Endodermal cell (in vitro differentiated cells): ENCODE data around the gene ACVR1B. TPM values are rescaled to one million over a fixed set of nuclear protein-coding genes. Genes with fewer than 3 reads are reported as not detected.
A peak's percentile ranks its signal among the peaks of the same experiment; 100 is the strongest.

Source experiments
- DNase-seq: peaks from one replicate; pipeline ENCODE4 v3.0.0-alpha.2; 2017
- H3K27ac ChIP-seq: 2 replicates; pipeline ENCODE4 v1.5.1; 2013; ENCODE audit warnings: mild to moderate bottlenecking, low read depth, low read length, moderate library complexity
- H3K27me3 ChIP-seq: 2 replicates; pipeline ENCODE4 v1.6.1; 2013; ENCODE audit warnings: mild to moderate bottlenecking, low read length, moderate library complexity; ENCODE audit not compliant: insufficient read depth, control insufficient read depth, poor library complexity, severe bottlenecking
- H3K36me3 ChIP-seq: 2 replicates; pipeline ENCODE4 v1.7.0; 2013; ENCODE audit warnings: mild to moderate bottlenecking, low read length, moderate library complexity; ENCODE audit not compliant: control insufficient read depth, insufficient read depth
- H3K4me1 ChIP-seq: one replicate; pipeline ENCODE4 v1.7.0; 2013; ENCODE audit warnings: low read length; ENCODE audit not compliant: control insufficient read depth, insufficient read depth
- H3K4me3 ChIP-seq: 2 replicates; pipeline ENCODE4 v1.5.1; 2013; ENCODE audit warnings: mild to moderate bottlenecking, low read length, moderate library complexity
- H3K9ac ChIP-seq: 2 replicates; pipeline ENCODE4 v1.6.1; 2013; ENCODE audit warnings: mild to moderate bottlenecking, low read length, moderate library complexity; ENCODE audit not compliant: poor library complexity, severe bottlenecking; ENCODE audit errors: extremely low read depth
- H3K9me3 ChIP-seq: 2 replicates; pipeline ENCODE4 v1.6.1; 2013; ENCODE audit warnings: mild to moderate bottlenecking, low read length, moderate library complexity; ENCODE audit not compliant: control insufficient read depth
- H3K27ac Mint-ChIP-seq: 2 replicates; pipeline ENCODE4 v1.8.0; 2020; ENCODE audit warnings: mixed read lengths
- H3K27me3 Mint-ChIP-seq: 2 replicates; pipeline ENCODE4 v1.8.0; 2021; ENCODE audit warnings: mild to moderate bottlenecking, mixed read lengths; ENCODE audit not compliant: insufficient read depth
- H3K36me3 Mint-ChIP-seq: 2 replicates; pipeline ENCODE4 v1.8.0; 2020; ENCODE audit warnings: low read depth, mixed read lengths
- H3K4me1 Mint-ChIP-seq: 2 replicates; pipeline ENCODE4 v1.8.0; 2020; ENCODE audit warnings: mixed read lengths
- H3K4me3 Mint-ChIP-seq: 2 replicates; pipeline ENCODE4 v1.8.0; 2020; ENCODE audit warnings: mild to moderate bottlenecking, moderate library complexity, mixed read lengths
- H3K9me3 Mint-ChIP-seq: 2 replicates; pipeline ENCODE4 v1.8.0; 2020; ENCODE audit warnings: mild to moderate bottlenecking, mixed read lengths
- CTCF ChIP-seq: fragments of 200-600 bp; sonication (generic); conservative IDR thresholded peaks from 2 replicates; pipeline ENCODE4 v1.5.0; 2021; ENCODE audit warnings: antibody characterized with exemption, mild to moderate bottlenecking
- WGBS, 2 experiments: methylation state at CpG; one replicate each; pipeline versions ENCODE4 v1.1.5 to v1.1.7; 2013; ENCODE audit warnings: missing lambda C conversion rate in 2 of 2, mixed read lengths in 1 of 2; ENCODE audit not compliant: insufficient coverage in 1 of 2, insufficient read length in 1 of 2; 5-methylcytosine and 5-hydroxymethylcytosine counted together
- total RNA-seq, 2 donors: library from RNA; stranded (reverse); fragmentation: NEBNext Ultra II Directional in 1 of 2; extraction: Animal tissue kit (Norgen Biotek cat#: 25700) in 1 of 2; gene quantifications; 2 replicates in 1 of 2; 3 replicates in 1 of 2; pipeline ENCODE4 v1.2.1, GENCODE V29; 2021

The ACVR1B gene
- total RNA-seq, 2 donors from 2014 or later = 48.6 to 59.3 TPM

- H3K27ac ChIP-seq = no peak overlapping the region
- H3K27me3 ChIP-seq = peaks cover 5% of the 10 kb centered on the region
- no peaks in the 10 kb centered on the region for H3K36me3 ChIP-seq
- no peak for TF ChIP-seq CTCF
- no peaks in the 10 kb centered on the region for H3K4me1 ChIP-seq
- H3K4me1 Mint-ChIP-seq = no peaks in the 10 kb centered on the region
- H3K27me3 Mint-ChIP-seq = peaks cover 24% of the 10 kb centered on the region
- DNase-seq = peak; percentile 35
- no peak overlapping the region for H3K9ac ChIP-seq
- H3K9me3 Mint-ChIP-seq = peaks cover 15% of the 10 kb centered on the region
- WGBS, 2 experiments = 88 to 93% methylated on average over 4 of the region's 4 CpGs
- H3K9me3 ChIP-seq = peaks cover 17% of the 10 kb centered on the region
- no peaks in the 10 kb centered on the region for H3K36me3 Mint-ChIP-seq
- H3K27ac Mint-ChIP-seq = no peak overlapping the region
- no peak overlapping the region for H3K4me3 Mint-ChIP-seq
- H3K4me3 ChIP-seq = no peak overlapping the region
Measured at GRCh38 chr12:51941604-51942003, 9.9 kb upstream of the ACVR1B start.

DNA sequence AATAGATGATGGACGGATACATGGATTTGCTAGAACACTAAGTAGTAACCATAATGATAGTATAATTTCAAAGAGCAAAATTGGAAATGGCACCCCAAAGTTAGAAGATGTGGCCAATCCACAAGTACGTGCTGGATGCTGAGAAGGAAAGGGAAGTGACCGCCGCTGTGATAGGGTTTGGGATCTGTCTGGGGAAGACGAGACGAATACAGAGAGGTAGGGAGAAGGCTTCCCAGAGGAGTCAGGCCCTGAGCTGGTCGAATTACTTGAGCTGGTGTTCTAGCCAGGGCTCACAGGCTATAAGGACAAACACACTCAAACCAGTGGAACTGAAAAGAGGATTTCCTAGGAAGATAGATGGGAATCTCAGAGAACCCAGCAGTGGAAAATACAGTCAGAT, 9.4 kb upstream of the ACVR1B start:
- no peak for TF ChIP-seq CTCF

GRCh38 chr12:51942501-51943000, 8.9 kb upstream of the ACVR1B start:
- Mint-ChIP-seq H3K4me1 (no peaks in the 10 kb centered on the region), H3K36me3 (no peaks in the 10 kb centered on the region), H3K9me3 (peaks cover 15% of the 10 kb centered on the region), H3K27me3 (peaks cover 30% of the 10 kb centered on the region), H3K4me3 (no peak overlapping the region), H3K27ac (no peak overlapping the region)
- Histone ChIP-seq H3K27me3 (peaks cover 10% of the 10 kb centered on the region), H3K9me3 (peaks cover 17% of the 10 kb centered on the region), H3K4me1 (no peaks in the 10 kb centered on the region), H3K27ac (no peak overlapping the region), H3K36me3 (no peaks in the 10 kb centered on the region), H3K4me3 (no peak overlapping the region), H3K9ac (no peak overlapping the region)
- peak; percentile 37 for DNase-seq
- no peak for TF ChIP-seq CTCF
- 92 to 100% methylated on average over 4 to 6 of the region's 6 CpGs for WGBS, 2 experiments

More for the DNA sequence above, 9.4 kb upstream of the ACVR1B start:
- Histone ChIP-seq H3K27me3 (peaks cover 5% of the 10 kb centered on the region), H3K27ac (no peak overlapping the region), H3K4me3 (no peak overlapping the region), H3K9ac (no peak overlapping the region), H3K4me1 (no peaks in the 10 kb centered on the region), H3K9me3 (peaks cover 17% of the 10 kb centered on the region), H3K36me3 (no peaks in the 10 kb centered on the region)
- peak; percentile 36 for DNase-seq
- WGBS, 2 experiments = 86 to 94% methylated on average over 5 to 7 of the region's 7 CpGs
- Mint-ChIP-seq H3K4me1 (no peaks in the 10 kb centered on the region), H3K4me3 (no peak overlapping the region), H3K27me3 (peaks cover 25% of the 10 kb centered on the region), H3K9me3 (peaks cover 15% of the 10 kb centered on the region), H3K27ac (no peak overlapping the region), H3K36me3 (no peaks in the 10 kb centered on the region)
